ENCODE measurements around the gene SMTN.
"Not testable (repeated sequence)": the region's sequence is repeated elsewhere in the genome, so short reads cannot be mapped to it uniquely, and the experiment has no call there.

SMTN gene

GRCh38 chr22:31100762-31101525, 19.8 kb downstream of the SMTN start:
- H3K4me3 ChIP-seq (ENCODE audit: low read length) = no peak overlapping the region
- TF ChIP-seq ZNF274 (IDR thresholded peaks at IDR 0.05; ENCODE audit: low read depth, low read length) = no peak

- H3K4me3 ChIP-seq (ENCODE audit: low read length) = no peak overlapping the region
- no peak for TF ChIP-seq ZNF274 (IDR thresholded peaks at IDR 0.05; ENCODE audit: low read depth, low read length)
Observed at GRCh38 chr22:31102441-31103081, 21.4 kb downstream of the SMTN start.

- TF ChIP-seq ZNF274 (IDR thresholded peaks at IDR 0.05; ENCODE audit: low read depth, low read length) = no peak
- no peak overlapping the region for H3K4me3 ChIP-seq (ENCODE audit: low read length)
Observed at GRCh38 chr22:31103111-31103510, 22.0 kb downstream of the SMTN start.

- TF ChIP-seq ZNF274 (IDR thresholded peaks at IDR 0.05; ENCODE audit: low read depth, low read length) = no peak
- H3K4me3 ChIP-seq (ENCODE audit: low read length) = no peak overlapping the region
Observed at GRCh38 chr22:31103899-31104694, 23.0 kb downstream of the SMTN start.

GRCh38 chr22:31104869-31105268, 23.8 kb downstream of the SMTN start:
- TF ChIP-seq ZNF274 (IDR thresholded peaks at IDR 0.05; ENCODE audit: low read depth, low read length) = no peak
- no peak overlapping the region for H3K4me3 ChIP-seq (ENCODE audit: low read length)

- H3K4me3 ChIP-seq (ENCODE audit: low read length) = no peak overlapping the region
- TF ChIP-seq ZNF274 (IDR thresholded peaks at IDR 0.05; ENCODE audit: low read depth, low read length) = no peak
Observed at GRCh38 chr22:31105282-31105929, 24.3 kb downstream of the SMTN start.

GRCh38 chr22:31106001-31106571, 25.0 kb downstream of the SMTN start:
- TF ChIP-seq ZNF274 (IDR thresholded peaks at IDR 0.05; ENCODE audit: low read depth, low read length) = no peak
- no peak overlapping the region for H3K4me3 ChIP-seq (ENCODE audit: low read length)

GRCh38 chr22:31106731-31107177, 25.6 kb downstream of the SMTN start:
- TF ChIP-seq ZNF274 (IDR thresholded peaks at IDR 0.05; ENCODE audit: low read depth, low read length) = no peak
- no peak overlapping the region for H3K4me3 ChIP-seq (ENCODE audit: low read length)

- H3K4me3 ChIP-seq (ENCODE audit: low read length) = peak within 1 kb of the TSS; percentile 40; the same call in 1 of the 2 replicates
- no peak for TF ChIP-seq ZNF274 (IDR thresholded peaks at IDR 0.05; ENCODE audit: low read depth, low read length)
Observed at GRCh38 chr22:31107178-31107893, 26.2 kb downstream of the SMTN start, which contains the start of gene SELENOM. TSS of gene SELENOM (minus strand) at chr22:31107568. CDS start at chr22:31107505, 63 bp downstream.

- no peak for TF ChIP-seq ZNF274 (IDR thresholded peaks at IDR 0.05; ENCODE audit: low read depth, low read length)
- H3K4me3 ChIP-seq (ENCODE audit: low read length) = peak overlapping the region; percentile 40; the same call in 1 of the 2 replicates
Observed at GRCh38 chr22:31107894-31108218, 26.7 kb downstream of the SMTN start.

- not testable (repeated sequence) for H3K4me3 ChIP-seq (ENCODE audit: low read length)
Observed at GRCh38 chr22:31112547-31113091, 31.5 kb downstream of the SMTN start.

GRCh38 chr22:31118046-31118820, 37.1 kb downstream of the SMTN start:
- TF ChIP-seq ZNF274 (IDR thresholded peaks at IDR 0.05; ENCODE audit: low read depth, low read length) = no peak
- no peak overlapping the region for H3K4me3 ChIP-seq (ENCODE audit: low read length)
